Stomach (tissue), 4 donors: ENCODE measurements around the gene FERMT3.

ENCODE experiments used
- CTCF ChIP-seq, 7 experiments: fragments of 450-650 bp in 4 of 7; fragments of 200-600 bp in 3 of 7; sonication (generic) in 3 of 7; IDR thresholded peaks; one replicate each; pipeline ENCODE4 v1.5.1; 2016 to 2019; ENCODE audit warnings: antibody characterized with exemption in 7 of 7, control low read depth in 2 of 7, mild to moderate bottlenecking in 1 of 7
- EP300 ChIP-seq: sonication (generic); formaldehyde crosslinking; IDR thresholded peaks from one replicate; pipeline ENCODE4 v1.6.1; 2017; ENCODE audit warnings: antibody characterized with exemption
- POLR2A ChIP-seq, 4 donors: fragments of 450-650 bp; IDR thresholded peaks; one replicate each; pipeline ENCODE4 v1.6.1; 2016; ENCODE audit warnings: antibody characterized with exemption in 4 of 4, control low read depth in 2 of 4, mild to moderate bottlenecking in 1 of 4, moderate library complexity in 1 of 4
- POLR2AphosphoS5 ChIP-seq, 3 donors: sonication (generic); formaldehyde crosslinking; IDR thresholded peaks; one replicate each; pipeline ENCODE4 v1.6.1; 2016; ENCODE audit warnings: antibody characterized with exemption in 3 of 3

GRCh38 chr11:64224151-64224890 lies 17.8 kb downstream of the FERMT3 start:
- TF ChIP-seq CTCF (IDR thresholded peaks at IDR 0.05) (no peak), POLR2A (IDR thresholded peaks at IDR 0.05) (no peak), POLR2AphosphoS5 (IDR thresholded peaks at IDR 0.05) (no peak), EP300 (no peak)
